ENCODE results near the gene P2RX6. TPM values are rescaled to one million over a fixed set of nuclear protein-coding genes. Genes with fewer than 3 reads are reported as not detected.
A peak's percentile ranks its signal among the peaks of the same experiment; 100 is the strongest.
"Not testable (repeated sequence)": the region's sequence is repeated elsewhere in the genome, so short reads cannot be mapped to it uniquely, and the experiment has no call there.

Gene P2RX6
- total RNA-seq, 2 donors from 2014 or later: 4.6 to 5.5 TPM

DNA sequence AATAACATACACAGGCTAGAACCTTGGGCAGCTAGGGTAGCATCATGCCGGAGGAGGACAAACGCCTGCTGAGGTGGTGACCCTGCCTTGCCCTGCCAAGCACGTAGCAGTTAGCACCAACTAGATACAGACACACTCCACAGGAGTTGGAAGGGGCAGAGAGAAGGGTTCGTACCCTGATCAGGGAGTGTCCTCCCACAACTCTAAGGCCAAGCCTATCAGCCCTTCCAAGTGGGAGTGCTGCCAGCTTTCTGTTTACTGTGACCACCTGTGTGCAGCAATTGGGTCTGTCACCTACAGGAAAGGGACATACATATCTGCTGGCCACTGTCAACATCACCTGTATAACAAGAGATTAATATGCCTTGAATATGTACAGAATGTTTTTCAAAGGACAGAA lies 11.2 kb upstream of the P2RX6 start:
- Histone ChIP-seq H3K36me3 (peaks cover 0 to 4% of the 10 kb centered on the region in 2 donors), H3K27ac (no peak overlapping the region)

DNA sequence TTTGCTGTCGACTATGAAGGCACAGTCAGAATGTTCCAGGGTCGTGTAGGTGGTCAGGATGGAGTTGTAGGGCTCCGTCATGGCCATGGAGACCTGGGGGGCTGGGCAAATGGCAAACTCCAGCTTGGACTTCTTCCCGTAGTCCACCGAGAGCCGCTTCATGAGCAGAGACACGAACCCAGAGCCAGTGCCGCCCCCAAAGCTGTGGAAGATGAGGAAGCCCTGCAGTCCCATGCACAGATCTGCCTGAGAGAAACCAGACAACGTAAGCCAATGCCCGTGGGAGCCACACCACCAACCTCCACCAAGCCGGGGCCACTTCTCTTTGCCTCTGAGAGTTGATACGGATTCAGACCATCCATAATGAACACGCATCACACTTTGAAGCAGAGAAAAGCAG lies 5.8 kb upstream of the P2RX6 start:
- H3K27me3 ChIP-seq (replicated peaks; ENCODE audit: insufficient read depth); H3K4me3 ChIP-seq; H3K27ac ChIP-seq; H3K36me3 ChIP-seq; DNase-seq (ENCODE audit: low spot score); H3K9me3 ChIP-seq; H3K4me1 ChIP-seq (replicated peaks); intact Hi-C loops (cut with DNase I): not testable (repeated sequence)
- 83% methylated on average over 13 of the region's 13 CpGs for WGBS

More for the DNA sequence above, 11.2 kb upstream of the P2RX6 start:
- peaks cover 16% of the 10 kb centered on the region for H3K4me1 ChIP-seq (replicated peaks)
- intact Hi-C loops (cut with DNase I): loop anchor here (5.0 kb wide), 1 partner anchor 86 kb away; the partner anchor contains the start of gene CRKL
- 71% methylated on average over 4 of the region's 4 CpGs for WGBS
- H3K27me3 ChIP-seq (replicated peaks; ENCODE audit: insufficient read depth): no peaks in the 10 kb centered on the region
- H3K9me3 ChIP-seq: no peaks in the 10 kb centered on the region
- no peak overlapping the region for H3K4me3 ChIP-seq
- no peak for DNase-seq (ENCODE audit: low spot score)
- TF ChIP-seq POLR2A (IDR thresholded peaks at IDR 0.05) (no peak), POLR2AphosphoS5 (IDR thresholded peaks at IDR 0.05) (no peak)

DNA sequence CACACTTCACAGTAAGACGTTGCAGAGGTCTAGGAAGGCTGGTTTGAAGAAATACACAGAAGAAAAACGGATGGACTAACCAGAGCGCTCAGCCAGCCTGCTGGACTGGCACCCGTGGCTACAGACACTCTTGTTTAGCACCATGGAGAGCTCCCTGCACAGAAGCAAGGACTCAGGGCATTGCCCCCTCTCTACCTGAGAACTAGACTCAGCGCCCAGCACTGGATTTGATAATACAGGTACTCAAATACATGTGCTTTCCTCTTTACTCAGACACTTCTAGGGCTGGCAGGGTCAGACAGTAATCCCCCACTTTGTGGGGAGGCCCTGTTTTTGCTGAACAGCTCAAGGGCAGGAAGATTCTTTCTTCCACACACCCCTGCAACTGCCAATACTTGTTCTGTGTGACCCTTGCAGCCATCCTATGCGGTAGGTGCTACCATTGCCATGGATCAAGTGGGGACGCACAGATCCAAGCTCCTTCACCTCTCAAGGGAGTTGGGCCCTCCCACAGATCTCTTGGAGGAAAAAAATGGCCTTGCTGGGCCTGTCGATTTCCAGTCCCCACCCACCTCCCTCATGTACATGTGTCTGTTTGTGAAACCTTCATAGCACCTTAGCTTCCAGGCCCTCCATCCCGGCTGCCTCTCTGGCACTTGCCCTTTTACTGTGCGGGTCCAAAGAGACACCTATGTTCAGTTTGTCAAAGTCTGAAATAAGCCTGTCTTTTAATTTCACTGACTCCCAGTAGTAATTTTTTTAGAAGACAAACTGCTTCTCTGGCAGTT lies 5.1 kb upstream of the P2RX6 start:
- no peaks in the 10 kb centered on the region for H3K36me3 ChIP-seq
- no peak overlapping the region for H3K27ac ChIP-seq
- no peaks in the 10 kb centered on the region for H3K9me3 ChIP-seq
- intact Hi-C loops (cut with DNase I): no loop called here
- peak; percentile 16 for DNase-seq (ENCODE audit: low spot score)
- H3K27me3 ChIP-seq (replicated peaks; ENCODE audit: insufficient read depth): no peaks in the 10 kb centered on the region
- peaks cover 7% of the 10 kb centered on the region for H3K4me1 ChIP-seq (replicated peaks)
- H3K4me3 ChIP-seq: no peak overlapping the region
- TF ChIP-seq POLR2A (IDR thresholded peaks at IDR 0.05) (no peak), POLR2AphosphoS5 (IDR thresholded peaks at IDR 0.05) (no peak)
- TF ChIP-seq, protein P1, sequence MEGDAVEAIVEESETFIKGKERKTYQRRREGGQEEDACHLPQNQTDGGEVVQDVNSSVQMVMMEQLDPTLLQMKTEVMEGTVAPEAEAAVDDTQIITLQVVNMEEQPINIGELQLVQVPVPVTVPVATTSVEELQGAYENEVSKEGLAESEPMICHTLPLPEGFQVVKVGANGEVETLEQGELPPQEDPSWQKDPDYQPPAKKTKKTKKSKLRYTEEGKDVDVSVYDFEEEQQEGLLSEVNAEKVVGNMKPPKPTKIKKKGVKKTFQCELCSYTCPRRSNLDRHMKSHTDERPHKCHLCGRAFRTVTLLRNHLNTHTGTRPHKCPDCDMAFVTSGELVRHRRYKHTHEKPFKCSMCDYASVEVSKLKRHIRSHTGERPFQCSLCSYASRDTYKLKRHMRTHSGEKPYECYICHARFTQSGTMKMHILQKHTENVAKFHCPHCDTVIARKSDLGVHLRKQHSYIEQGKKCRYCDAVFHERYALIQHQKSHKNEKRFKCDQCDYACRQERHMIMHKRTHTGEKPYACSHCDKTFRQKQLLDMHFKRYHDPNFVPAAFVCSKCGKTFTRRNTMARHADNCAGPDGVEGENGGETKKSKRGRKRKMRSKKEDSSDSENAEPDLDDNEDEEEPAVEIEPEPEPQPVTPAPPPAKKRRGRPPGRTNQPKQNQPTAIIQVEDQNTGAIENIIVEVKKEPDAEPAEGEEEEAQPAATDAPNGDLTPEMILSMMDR (IDR thresholded peaks at IDR 0.05): no peak
- WGBS: 52% methylated on average over 10 of the region's 10 CpGs

DNA sequence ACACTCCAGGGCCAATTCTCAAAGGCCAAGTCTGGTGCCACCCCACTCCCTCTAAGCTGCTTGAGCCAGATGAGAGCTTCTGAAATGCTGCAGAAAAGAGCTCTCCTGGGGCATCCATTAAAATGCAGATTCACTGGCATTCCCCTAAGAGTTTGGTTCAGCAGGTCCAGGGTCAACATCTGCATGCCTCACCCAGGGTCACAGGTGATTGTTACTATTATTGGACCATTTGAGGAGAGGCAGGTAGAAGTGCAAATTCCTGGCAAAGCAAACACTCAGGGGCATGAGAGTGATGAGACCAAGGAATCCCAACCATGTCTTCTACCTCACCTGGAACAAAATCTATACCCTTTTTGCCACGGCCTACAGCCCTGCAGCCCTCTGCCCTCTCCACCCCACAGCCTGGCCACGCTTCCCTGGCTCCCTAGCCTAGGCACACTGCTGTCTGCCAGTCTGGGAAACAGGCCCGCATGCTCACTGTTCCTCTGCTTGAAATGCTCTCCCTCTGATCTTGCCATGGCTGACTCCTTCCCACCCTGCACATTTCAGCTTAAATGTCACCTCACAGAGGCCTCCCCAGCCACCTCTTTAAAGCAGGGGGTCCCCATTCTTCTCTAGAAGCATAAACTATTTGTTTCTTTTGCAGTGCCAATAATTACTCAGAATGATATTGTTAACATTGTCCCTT lies 4.4 kb upstream of the P2RX6 start:
- 93% methylated on average over 3 of the region's 3 CpGs for WGBS
- no peaks in the 10 kb centered on the region for H3K36me3 ChIP-seq
- no peak overlapping the region for H3K4me3 ChIP-seq
- no peaks in the 10 kb centered on the region for H3K9me3 ChIP-seq
- TF ChIP-seq, protein P1 (IDR thresholded peaks at IDR 0.05): no peak
- TF ChIP-seq POLR2AphosphoS5 (IDR thresholded peaks at IDR 0.05): no peak
- no peak for TF ChIP-seq POLR2A (IDR thresholded peaks at IDR 0.05)
- no peaks in the 10 kb centered on the region for H3K27me3 ChIP-seq (replicated peaks; ENCODE audit: insufficient read depth)
- no peak for DNase-seq (ENCODE audit: low spot score)
- intact Hi-C loops (cut with DNase I): no loop called here
- H3K27ac ChIP-seq: no peak overlapping the region
- peaks cover 8% of the 10 kb centered on the region for H3K4me1 ChIP-seq (replicated peaks)

DNA sequence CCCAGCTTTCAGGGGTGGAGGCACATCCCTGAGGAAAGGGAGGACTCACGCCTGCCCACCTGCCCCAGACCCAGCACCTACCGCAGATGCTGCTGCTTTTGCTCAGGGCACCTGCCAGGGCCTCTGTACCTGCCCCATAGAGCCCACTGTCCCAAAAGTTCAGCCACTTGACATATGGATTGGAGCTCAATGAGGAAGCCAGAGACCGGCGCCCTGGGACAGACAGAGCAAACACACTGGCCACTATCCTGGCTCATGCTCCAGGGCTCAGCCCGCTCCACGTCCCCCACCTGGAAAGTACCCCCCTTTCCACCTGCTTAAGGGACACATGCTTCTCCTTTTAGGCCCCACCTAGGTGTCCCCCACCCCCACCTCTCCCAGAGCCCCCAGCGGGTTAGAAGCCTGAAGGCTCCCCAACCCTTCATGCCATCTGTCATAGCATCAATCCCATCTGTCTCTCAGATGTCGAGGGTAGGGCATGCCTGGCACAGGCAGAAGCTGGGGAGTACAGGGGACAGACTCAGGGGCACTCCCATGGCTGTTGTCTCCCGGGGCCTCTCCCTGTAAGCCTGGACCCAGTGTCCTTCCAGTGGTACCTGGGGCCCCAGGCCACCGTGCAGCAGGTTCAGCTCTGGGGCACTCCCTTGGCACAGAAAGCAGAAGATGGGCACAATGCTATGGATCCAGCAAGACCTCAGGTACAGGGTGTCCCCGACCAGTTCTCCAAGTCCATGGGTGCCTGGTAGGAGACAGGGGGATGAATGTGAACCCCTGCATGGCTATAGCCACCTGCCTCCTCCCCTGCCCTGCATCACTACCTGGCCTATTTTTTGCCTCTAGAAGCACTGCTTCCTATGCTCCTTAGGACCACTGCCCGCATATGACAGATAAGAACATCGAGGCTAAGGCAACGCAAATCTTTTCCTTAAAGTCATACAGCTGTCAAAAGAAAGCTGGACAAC lies 2.2 kb upstream of the P2RX6 start:
- H3K27me3 ChIP-seq (replicated peaks; ENCODE audit: insufficient read depth): no peaks in the 10 kb centered on the region
- no peaks in the 10 kb centered on the region for H3K36me3 ChIP-seq
- intact Hi-C loops (cut with DNase I): no loop called here
- no peak for DNase-seq (ENCODE audit: low spot score)
- no peak overlapping the region for H3K4me3 ChIP-seq
- WGBS: 81% methylated on average over 14 of the region's 14 CpGs
- H3K27ac ChIP-seq: no peak overlapping the region
- H3K4me1 ChIP-seq (replicated peaks): peaks cover 8% of the 10 kb centered on the region
- TF ChIP-seq POLR2A (IDR thresholded peaks at IDR 0.05) (no peak), POLR2AphosphoS5 (IDR thresholded peaks at IDR 0.05) (no peak)
- TF ChIP-seq, protein P1 (IDR thresholded peaks at IDR 0.05): no peak
- no peaks in the 10 kb centered on the region for H3K9me3 ChIP-seq
